Measurements from ENCODE around the gene GDF9. TPM values are rescaled to one million over a fixed set of nuclear protein-coding genes. Genes with fewer than 3 reads are reported as not detected.
A peak's percentile ranks its signal among the peaks of the same experiment; 100 is the strongest.

The GDF9 gene
- total RNA-seq, 1 donor from 2014 or later: 1.4 TPM

DNA sequence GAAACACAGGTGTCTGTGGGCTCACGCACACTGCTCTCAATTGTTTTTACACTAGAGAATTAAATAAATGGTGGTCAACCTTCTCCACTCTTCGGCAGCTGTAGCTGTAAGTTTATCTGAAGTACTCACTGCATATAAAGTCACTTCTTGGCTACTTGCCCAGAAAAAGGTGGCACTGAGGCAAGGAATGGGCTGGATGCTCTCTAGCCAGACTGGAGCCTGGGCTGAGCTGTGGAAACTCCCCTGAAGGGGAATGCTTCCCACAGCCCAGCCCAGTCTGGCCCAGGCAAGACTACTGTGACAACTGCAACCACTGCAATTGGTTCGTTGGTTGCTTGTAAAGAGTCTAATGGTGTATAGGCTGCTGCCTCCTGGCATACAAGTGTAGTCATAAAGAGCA, 11.7 kb upstream of the GDF9 start:
- no peaks in the 10 kb centered on the region for H3K27me3 Mint-ChIP-seq
- TF ChIP-seq, protein P1, sequence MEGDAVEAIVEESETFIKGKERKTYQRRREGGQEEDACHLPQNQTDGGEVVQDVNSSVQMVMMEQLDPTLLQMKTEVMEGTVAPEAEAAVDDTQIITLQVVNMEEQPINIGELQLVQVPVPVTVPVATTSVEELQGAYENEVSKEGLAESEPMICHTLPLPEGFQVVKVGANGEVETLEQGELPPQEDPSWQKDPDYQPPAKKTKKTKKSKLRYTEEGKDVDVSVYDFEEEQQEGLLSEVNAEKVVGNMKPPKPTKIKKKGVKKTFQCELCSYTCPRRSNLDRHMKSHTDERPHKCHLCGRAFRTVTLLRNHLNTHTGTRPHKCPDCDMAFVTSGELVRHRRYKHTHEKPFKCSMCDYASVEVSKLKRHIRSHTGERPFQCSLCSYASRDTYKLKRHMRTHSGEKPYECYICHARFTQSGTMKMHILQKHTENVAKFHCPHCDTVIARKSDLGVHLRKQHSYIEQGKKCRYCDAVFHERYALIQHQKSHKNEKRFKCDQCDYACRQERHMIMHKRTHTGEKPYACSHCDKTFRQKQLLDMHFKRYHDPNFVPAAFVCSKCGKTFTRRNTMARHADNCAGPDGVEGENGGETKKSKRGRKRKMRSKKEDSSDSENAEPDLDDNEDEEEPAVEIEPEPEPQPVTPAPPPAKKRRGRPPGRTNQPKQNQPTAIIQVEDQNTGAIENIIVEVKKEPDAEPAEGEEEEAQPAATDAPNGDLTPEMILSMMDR (conservative IDR thresholded peaks at IDR 0.05): no peak
- H3K27ac Mint-ChIP-seq: peak overlapping the region; percentile 6
- H3K9me3 Mint-ChIP-seq: no peaks in the 10 kb centered on the region
- peaks cover 11% of the 10 kb centered on the region for H3K4me1 Mint-ChIP-seq (ENCODE audit: unreplicated experiment)
- no peak overlapping the region for H3K4me3 Mint-ChIP-seq
- peaks cover 14% of the 10 kb centered on the region for H3K36me3 Mint-ChIP-seq
- DNase-seq (ENCODE audit: extremely low spot score, unreplicated experiment): no peak

DNA sequence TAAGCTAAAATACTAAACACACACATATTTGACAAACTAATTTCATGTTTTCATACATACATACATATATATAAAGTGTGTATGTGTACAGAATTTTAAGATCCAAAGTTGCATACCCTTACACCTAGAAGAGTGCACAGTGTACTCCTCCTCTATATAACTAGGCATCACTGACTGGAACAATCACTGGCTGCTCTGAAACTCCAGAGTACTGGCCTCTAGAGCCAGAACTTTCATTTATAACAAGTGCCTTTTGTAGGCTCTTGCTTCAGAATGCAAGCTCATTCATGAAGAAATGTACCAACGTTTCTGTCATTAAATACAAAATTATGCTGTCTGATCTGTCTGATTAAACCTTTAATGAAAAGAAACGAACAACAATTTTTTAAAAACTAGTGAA, 11.2 kb upstream of the GDF9 start:
- TF ChIP-seq, protein P1 (conservative IDR thresholded peaks at IDR 0.05): no peak
- DNase-seq (ENCODE audit: extremely low spot score, unreplicated experiment): no peak
- Mint-ChIP-seq H3K27ac (no peak overlapping the region), H3K4me1 (ENCODE audit: unreplicated experiment) (peaks cover 16% of the 10 kb centered on the region), H3K27me3 (no peaks in the 10 kb centered on the region), H3K4me3 (no peak overlapping the region), H3K36me3 (peaks cover 12% of the 10 kb centered on the region), H3K9me3 (no peaks in the 10 kb centered on the region)

DNA sequence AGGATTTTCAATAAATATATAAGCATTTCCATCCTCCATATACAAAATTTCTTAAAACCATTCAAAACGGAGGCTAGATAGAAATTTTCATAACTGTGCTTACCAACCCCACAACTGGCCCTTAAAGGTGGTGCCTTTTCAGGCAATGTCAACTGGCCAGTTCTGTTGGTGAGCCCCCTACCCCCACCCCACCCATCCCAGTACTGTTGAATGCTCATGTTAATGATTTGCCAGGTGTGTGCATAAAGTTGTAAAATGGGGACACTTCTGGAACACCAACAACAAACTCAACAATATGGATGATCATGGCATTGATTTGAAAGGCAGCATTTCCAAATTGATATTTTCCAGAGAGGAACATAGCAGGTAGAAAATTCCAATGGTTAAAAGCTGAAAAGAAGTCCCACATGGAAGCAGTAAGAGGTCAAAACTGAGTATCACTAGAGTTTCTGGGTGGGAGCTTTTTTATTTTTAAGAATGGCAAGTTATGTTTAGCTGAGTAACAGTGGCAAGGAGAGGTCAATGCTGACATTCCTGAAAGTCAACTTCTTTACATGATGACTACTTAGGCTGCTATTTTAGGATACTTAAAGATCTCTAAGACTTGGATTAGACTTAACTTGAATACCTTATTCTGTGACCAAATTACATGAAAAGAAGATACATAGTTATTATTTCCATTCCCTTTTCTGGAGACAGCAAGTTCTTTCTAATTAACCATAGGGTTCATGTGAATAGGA, 9.9 kb upstream of the GDF9 start:
- H3K9me3 Mint-ChIP-seq: no peaks in the 10 kb centered on the region
- H3K36me3 Mint-ChIP-seq: peaks cover 10% of the 10 kb centered on the region
- no peaks in the 10 kb centered on the region for H3K27me3 Mint-ChIP-seq
- no peak for DNase-seq (ENCODE audit: extremely low spot score, unreplicated experiment)
- H3K27ac Mint-ChIP-seq: peak overlapping the region; percentile 81
- TF ChIP-seq, protein P1 (conservative IDR thresholded peaks at IDR 0.05): no peak
- no peak overlapping the region for H3K4me3 Mint-ChIP-seq
- H3K4me1 Mint-ChIP-seq (ENCODE audit: unreplicated experiment): peaks cover 16% of the 10 kb centered on the region

DNA sequence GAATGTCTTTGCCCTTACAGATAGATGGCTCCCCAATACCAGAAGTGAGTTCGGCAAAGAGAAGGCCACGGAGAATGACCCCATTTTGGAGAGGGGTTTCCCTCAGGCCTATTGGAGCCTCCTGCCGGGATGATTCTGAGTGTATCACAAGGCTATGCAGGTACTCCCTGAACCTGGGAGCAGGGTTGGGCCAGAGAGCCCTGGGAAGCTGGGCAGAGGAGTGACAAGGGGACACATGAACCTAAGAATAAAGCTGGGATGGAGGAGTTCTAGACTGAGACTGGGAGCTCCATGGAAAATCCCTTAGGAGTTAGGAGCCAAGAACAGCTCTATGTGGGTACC, 7.6 kb upstream of the GDF9 start:
- no peaks in the 10 kb centered on the region for H3K27me3 Mint-ChIP-seq
- TF ChIP-seq, protein P1 (conservative IDR thresholded peaks at IDR 0.05): no peak
- no peaks in the 10 kb centered on the region for H3K9me3 Mint-ChIP-seq

DNA sequence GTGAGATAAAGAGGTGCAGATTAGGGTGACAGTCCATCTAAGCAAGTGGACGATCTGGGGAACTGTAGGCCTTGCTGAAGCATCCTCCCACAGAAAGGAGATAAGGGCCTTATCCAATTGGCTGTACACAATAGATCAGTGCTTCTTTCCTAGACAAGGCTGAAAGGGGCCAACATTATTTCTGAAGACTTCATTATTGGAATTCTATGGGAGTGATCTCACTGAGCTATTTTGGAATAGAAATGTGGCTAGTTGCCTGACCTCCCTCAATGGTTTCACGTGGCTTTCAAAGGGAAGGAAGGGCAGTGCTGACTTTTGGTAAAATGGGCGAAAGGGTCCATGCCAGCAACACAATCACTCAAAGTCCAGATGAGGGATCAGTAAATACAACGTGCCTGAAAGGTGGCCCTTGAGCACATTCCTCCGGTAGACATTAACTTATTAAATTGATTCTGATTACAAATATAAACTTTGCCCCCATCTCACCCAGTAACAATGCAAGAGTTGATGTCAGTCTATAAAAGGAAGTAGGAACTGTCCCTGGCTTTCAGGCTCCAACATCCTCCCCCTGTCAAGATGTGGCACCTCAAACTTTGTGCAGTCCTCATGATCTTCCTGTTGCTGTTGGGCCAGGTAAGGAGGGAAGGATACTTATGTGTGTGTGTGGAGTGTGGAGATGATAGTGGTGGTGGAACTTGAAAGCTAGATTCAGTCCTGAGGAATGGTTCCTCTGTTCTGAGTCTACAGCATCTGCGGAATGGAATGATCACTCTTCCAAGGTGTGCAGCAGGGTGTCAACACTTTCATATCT, 7.1 kb upstream of the GDF9 start, which contains the start of gene LEAP2:
Gene LEAP2 (plus strand): TSS at position 550 of the 811 bp plus-strand sequence. CDS start 27 bp downstream, at position 577.
- Mint-ChIP-seq H3K9me3 (no peaks in the 10 kb centered on the region), H3K4me3 (peak within 1 kb of the TSS; percentile 22), H3K27me3 (no peaks in the 10 kb centered on the region), H3K27ac (peak within 1 kb of the TSS; percentile 86), H3K36me3 (peaks cover 15% of the 10 kb centered on the region), H3K4me1 (ENCODE audit: unreplicated experiment) (peaks cover 21% of the 10 kb centered on the region)
- DNase-seq (ENCODE audit: extremely low spot score, unreplicated experiment): no peak
- TF ChIP-seq, protein P1 (conservative IDR thresholded peaks at IDR 0.05): no peak

More for the DNA sequence above, 7.6 kb upstream of the GDF9 start:
- peaks cover 16% of the 10 kb centered on the region for H3K4me1 Mint-ChIP-seq (ENCODE audit: unreplicated experiment)
- H3K4me3 Mint-ChIP-seq: no peak overlapping the region
- peaks cover 11% of the 10 kb centered on the region for H3K36me3 Mint-ChIP-seq
- peak overlapping the region; percentile 86 for H3K27ac Mint-ChIP-seq
- DNase-seq (ENCODE audit: extremely low spot score, unreplicated experiment): no peak
